OCI-LY1 (cell line): Measurements from ENCODE around the gene PPP2R2B.

Experiments
- EZH2 ChIP-seq: fragments of 200-600 bp; sonication (generic), shearing (Covaris generic); IDR thresholded peaks from 2 replicates; pipeline ENCODE4 v1.8.0; 2017; ENCODE audit warnings: borderline replicate concordance, mixed run types, mild to moderate bottlenecking, antibody characterized with exemption, low read length, moderate library complexity, mixed read lengths
- TF ChIP-seq, protein P1 (sequence below): fragments of 200-600 bp; sonication (generic), shearing (Covaris generic); IDR thresholded peaks from 2 replicates; pipeline ENCODE4 v1.5.1; 2017; ENCODE audit warnings: mild to moderate bottlenecking, antibody characterized with exemption, low read length, moderate library complexity, mixed read lengths

DNA sequence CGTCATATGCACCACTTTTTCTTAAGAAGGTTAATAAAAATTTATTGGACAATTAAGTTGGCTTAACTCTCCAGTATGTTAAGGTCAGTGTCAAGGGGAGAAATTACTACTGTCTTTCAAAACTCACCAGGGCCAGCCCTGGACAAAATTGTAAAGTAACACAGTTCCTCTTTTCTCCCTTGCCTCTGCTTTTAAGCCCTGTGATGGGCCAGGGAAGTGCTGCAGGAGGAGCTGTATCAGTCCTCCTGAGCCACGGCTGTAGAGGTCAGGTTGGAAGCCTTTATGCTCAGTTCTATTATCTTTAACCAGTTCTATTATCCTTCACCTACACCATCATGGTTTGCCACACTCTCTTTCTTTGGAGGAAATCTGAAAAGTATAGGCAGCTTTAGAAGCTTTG, 11.5 kb upstream of the PPP2R2B start:
- TF ChIP-seq, protein P1, sequence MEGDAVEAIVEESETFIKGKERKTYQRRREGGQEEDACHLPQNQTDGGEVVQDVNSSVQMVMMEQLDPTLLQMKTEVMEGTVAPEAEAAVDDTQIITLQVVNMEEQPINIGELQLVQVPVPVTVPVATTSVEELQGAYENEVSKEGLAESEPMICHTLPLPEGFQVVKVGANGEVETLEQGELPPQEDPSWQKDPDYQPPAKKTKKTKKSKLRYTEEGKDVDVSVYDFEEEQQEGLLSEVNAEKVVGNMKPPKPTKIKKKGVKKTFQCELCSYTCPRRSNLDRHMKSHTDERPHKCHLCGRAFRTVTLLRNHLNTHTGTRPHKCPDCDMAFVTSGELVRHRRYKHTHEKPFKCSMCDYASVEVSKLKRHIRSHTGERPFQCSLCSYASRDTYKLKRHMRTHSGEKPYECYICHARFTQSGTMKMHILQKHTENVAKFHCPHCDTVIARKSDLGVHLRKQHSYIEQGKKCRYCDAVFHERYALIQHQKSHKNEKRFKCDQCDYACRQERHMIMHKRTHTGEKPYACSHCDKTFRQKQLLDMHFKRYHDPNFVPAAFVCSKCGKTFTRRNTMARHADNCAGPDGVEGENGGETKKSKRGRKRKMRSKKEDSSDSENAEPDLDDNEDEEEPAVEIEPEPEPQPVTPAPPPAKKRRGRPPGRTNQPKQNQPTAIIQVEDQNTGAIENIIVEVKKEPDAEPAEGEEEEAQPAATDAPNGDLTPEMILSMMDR: no peak
- no peak for TF ChIP-seq EZH2
